GM18868 (cell line): ENCODE results near the gene MGAT5B.

Source experiments
- ATAC-seq: cut with Tn5 transposase; IDR thresholded peaks from one replicate; pipeline ENCODE4 v1.9.1; 2021; ENCODE audit warnings: mild to moderate bottlenecking, moderate library complexity; ENCODE audit not compliant: unreplicated experiment

The MGAT5B gene

GRCh38 chr17:76946111-76946771, 78.0 kb downstream of the MGAT5B start:
- no peak for ATAC-seq

DNA sequence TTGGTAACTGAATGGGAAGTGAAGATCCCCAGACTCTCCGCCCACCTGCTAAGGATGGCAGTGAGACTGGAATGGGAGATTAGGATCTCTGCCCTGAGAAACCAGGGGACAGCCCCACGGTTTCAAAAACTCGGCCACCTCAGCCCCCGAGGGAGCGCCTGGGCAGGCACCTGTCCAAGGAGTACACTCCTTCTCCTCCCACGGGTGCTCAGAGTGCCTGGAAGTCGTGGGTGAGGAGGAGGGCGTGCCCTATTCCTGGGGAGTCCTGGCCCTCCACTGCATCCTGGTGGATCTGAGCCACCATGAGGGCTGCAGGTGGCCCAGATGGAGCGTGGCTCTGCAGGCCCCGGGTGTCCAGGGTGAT, 78.5 kb downstream of the MGAT5B start:
- ATAC-seq, result no peak

DNA sequence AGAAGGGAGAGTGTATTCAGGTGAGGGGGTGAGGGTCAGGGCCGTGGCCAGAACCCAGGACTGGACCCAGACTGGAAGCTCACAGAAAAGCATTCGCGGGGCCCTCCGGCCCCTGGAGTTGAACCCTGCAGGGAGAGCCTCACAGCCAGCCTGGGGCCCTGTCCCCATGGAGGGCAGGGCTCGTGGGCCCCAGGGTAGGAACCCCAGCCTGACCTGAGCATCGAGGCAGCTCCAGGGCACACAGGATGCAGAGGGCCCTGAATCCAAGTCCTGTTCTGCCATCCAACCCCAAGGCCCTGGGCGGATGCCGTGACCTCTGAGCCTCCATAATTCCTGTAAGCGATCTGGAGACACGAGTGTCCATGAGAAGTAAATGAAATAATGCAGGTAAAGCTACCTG, 79.1 kb downstream of the MGAT5B start:
- ATAC-seq, result no peak

- ATAC-seq, result no peak
These were observed 79.6 kb downstream of the MGAT5B start for GRCh38 chr17:76947771-76948170.

DNA sequence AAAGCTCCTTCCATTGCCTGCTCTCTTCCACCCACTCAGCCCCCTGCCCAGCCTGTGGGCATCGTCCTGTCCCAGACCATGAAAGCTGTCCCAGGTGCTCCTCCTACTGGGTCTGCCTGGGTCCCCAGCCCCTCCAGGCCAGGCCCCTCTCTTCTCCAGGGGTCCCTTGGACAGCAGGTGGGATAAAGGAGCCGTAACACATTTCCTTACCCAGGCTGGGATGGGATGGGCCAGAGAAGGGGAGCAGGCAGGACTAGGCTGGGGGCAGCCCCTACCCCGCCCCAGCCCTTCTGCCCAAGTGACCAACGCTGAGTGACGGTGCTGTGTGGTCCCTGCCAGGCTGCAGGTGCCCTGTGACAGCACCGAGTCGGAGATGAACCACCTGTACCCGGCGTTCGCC, 80.1 kb downstream of the MGAT5B start:
- ATAC-seq, result no peak

- no peak for ATAC-seq
These were observed 80.6 kb downstream of the MGAT5B start for GRCh38 chr17:76948726-76949342.

GRCh38 chr17:76949913-76950695, 81.9 kb downstream of the MGAT5B start:
- no peak for ATAC-seq

- ATAC-seq, result no peak
These were observed 83.2 kb downstream of the MGAT5B start for GRCh38 chr17:76951375-76951905.

GRCh38 chr17:76952402-76952801, 84.2 kb downstream of the MGAT5B start:
- ATAC-seq, result no peak

- ATAC-seq, result no peak
These were observed 84.9 kb downstream of the MGAT5B start for GRCh38 chr17:76953066-76953465.

GRCh38 chr17:76953946-76954345, 85.7 kb downstream of the MGAT5B start:
- no peak for ATAC-seq

DNA sequence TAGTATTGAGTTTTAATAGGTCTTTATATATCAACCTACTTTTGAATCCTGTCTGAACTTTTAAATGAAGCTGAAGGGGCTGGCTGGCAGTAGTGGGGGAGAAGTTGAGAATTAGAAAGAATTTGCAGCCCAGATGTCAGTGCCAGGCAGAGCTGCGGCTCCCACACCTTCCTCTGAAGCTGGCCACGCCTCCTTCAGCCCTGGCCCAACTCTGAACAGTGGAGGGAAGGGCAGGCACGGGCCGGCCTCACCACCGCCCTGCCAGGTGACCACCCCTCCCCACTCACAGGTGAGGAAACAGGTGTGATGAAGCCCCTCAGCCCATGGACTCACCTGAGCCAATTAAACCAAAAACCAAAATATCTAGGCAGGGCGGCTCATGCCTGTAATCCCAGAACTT, 87.0 kb downstream of the MGAT5B start:
- no peak for ATAC-seq

GRCh38 chr17:76956846-76957540, 88.8 kb downstream of the MGAT5B start:
- no peak for ATAC-seq

DNA sequence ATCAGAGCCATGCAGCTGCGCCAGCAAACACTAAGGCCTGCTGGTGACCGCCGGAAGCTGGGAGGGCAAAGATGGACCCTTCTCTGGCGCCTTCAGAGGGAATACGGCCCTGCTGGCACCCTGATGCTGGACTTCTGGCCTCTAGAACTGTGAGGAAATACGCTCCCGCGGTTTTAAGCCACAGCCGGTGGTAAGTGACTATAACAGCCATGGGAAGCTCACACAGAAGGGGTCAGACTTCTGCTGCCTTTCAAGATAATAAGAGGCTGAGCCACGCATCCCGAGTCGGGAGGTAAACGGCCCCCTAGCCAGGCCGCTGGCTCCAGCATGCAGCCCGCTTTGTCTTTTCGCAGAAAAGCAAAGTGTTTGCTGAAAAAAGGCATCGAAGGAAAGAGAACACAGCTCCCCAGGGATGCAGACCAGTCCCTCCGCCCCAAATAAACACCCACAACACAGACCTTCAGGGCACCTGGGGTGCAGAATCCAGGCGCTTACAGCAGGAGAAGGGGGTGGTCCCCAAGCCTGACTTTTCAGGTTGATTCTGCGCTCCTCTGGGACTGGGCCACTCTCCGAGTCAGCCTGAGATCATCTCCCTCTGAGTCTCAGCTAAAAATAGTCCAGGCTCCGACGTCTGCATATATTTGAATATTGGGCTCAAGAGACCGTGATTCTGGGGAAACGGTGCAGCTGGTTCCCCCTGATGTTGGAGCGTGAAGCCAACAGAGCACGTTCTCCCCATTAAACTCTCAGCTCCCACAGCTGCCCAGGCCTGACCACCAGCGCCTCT, 89.7 kb downstream of the MGAT5B start:
- no peak for ATAC-seq

DNA sequence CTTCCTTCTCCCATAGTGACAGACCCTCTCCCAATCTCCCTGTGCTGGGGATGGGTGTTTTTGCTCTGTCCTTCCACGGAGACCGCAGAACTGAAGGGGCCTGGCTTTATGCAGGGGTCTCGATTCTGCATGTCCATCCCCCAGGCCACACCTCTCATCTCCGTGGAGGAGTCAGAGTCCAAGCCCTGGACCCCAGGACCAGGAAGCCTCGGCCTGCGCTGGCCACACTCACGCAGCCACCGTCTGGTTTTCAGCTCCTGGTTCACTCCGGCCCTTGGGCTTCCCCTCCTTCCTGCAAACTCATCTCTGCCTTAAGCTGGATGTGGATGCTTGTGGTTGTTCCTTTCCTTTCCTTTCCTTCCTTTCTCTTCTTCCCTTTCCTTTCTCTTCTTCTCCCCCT, 90.8 kb downstream of the MGAT5B start:
- ATAC-seq, result no peak

GRCh38 chr17:76961869-76962268, 93.7 kb downstream of the MGAT5B start:
- no peak for ATAC-seq

DNA sequence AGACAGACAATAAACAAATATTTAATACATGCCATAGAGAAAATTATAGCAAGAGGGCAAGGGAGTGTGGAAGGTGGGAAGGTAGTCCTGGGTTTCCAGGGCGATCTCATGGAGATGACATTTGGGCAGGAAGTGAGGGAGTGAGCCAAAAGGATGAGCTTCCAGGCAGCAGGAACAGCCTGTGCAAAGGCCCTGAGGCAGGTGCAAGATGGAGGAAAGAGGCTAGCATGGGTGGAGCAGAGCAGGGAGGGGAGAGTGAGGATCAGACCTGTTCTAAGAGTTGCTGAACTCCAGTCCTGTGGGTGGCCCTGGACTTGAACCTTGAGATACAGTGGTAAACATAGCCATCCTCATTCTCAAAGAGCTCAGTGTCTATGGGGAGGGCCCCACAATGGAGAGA, 94.7 kb downstream of the MGAT5B start:
- ATAC-seq, result no peak

DNA sequence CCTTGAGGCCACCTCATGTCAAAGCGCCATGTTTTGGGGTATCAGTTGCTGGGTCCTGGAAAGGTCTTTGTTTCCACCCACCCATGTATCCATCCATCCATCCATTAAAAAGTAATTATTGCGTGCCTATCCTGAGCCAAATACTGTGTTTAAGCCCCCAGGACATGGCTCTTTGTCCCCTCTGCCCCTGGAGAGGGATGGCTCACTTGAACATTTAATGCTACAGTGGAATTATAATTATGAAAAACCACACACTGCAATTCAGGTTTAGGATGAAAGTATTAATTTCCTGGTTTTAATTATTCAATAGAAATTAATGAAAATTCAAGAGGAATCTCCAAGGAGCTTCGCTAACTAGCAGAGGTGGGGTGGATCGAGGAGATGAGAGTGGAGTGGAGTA, 97.8 kb downstream of the MGAT5B start:
- no peak for ATAC-seq

GRCh38 chr17:76966486-76967181, 98.4 kb downstream of the MGAT5B start:
- no peak for ATAC-seq

DNA sequence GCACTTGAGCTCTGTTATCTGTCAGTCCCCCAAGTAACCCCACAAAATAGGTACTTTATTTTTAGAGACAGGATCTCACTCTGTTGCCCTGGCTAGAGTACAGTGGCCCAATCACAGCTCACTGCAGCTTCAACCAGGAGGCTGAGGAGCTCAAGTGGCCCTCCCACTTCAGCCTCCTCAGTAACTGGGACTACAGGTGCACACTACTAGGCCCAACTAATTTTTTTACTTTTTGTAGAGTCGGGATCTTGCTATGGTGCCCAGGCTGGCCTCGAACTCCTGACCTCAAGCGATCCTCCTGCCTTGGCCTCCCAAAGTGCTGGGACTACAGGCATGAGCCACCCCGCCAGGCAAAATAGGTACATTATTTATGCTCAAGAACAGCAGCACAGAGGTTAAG, 99.6 kb downstream of the MGAT5B start:
- ATAC-seq, result no peak
